HT-29 (cell line): ENCODE results near the gene SAMD4B. TPM values are rescaled to one million over a fixed set of nuclear protein-coding genes. Genes with fewer than 3 reads are reported as not detected.

Experiments
- DNase-seq: peaks from one replicate; pipeline ENCODE4 v3.0.0-alpha.2; 2015; ENCODE audit warnings: low spot score
- small RNA-seq: library from RNA; depleted of rRNA; stranded (forward); fragments of <200 nt; gene quantifications from one replicate; pipeline ENCODE3, GENCODE V24; 2014
- total RNA-seq: library from RNA; depleted of rRNA; stranded (reverse); fragments of >200 nt; shearing (Covaris generic); gene quantifications from 2 replicates; pipeline ENCODE4 v1.2.3, GENCODE V29; 2014; rRNA removed

The SAMD4B gene
- total RNA-seq, 1 experiment from 2014 or later = 230 TPM

- no peak for DNase-seq
These were observed 81.3 kb downstream of the SAMD4B start for GRCh38 chr19:39423258-39424086.

GRCh38 chr19:39424934-39425333, 82.7 kb downstream of the SAMD4B start:
- DNase-seq = no peak

GRCh38 chr19:39425744-39426143, 83.5 kb downstream of the SAMD4B start:
- no peak for DNase-seq

- DNase-seq = no peak
These were observed 83.9 kb downstream of the SAMD4B start for GRCh38 chr19:39426170-39426569.

- DNase-seq = no peak
These were observed 85.5 kb downstream of the SAMD4B start for GRCh38 chr19:39427707-39428106.

GRCh38 chr19:39428283-39429112, 86.3 kb downstream of the SAMD4B start:
- DNase-seq = peak; percentile 77

GRCh38 chr19:39430675-39431593, 88.7 kb downstream of the SAMD4B start:
- peak; percentile 99 for DNase-seq

- no peak for DNase-seq
These were observed 90.4 kb downstream of the SAMD4B start for GRCh38 chr19:39432677-39433025.

GRCh38 chr19:39433480-39434079, 91.4 kb downstream of the SAMD4B start:
- DNase-seq = no peak

GRCh38 chr19:39434123-39435076, 92.2 kb downstream of the SAMD4B start:
- DNase-seq = no peak

Small RNAs within 50 kb of the gene (small RNA-seq; reads per million reads assigned to genes)
- gene AC011445.2 = not detected
- not detected for gene MIR4530
- gene RN7SL566P = not detected

Other genes with a start within 250 kb of the SAMD4B start
- gene PAK4, start 216.6 kb upstream of the SAMD4B start, total RNA-seq = 42.3 and 46.5 TPM in 2 replicates
- 0.31 TPM in 1 of 2 replicates, not detected in the other for gene NCCRP1, start 145.5 kb upstream of the SAMD4B start, total RNA-seq
- not detected in 2 replicates for gene SYCN, start 138.2 kb upstream of the SAMD4B start, total RNA-seq
- gene IFNL3, start 97.4 kb upstream of the SAMD4B start, total RNA-seq = not detected in 2 replicates
- not detected in 2 replicates for gene IFNL4, start 93.6 kb upstream of the SAMD4B start, total RNA-seq
- not detected in 2 replicates for gene IFNL2, start 74.0 kb upstream of the SAMD4B start, total RNA-seq
- not detected in 2 replicates for gene IFNL1, start 46.0 kb upstream of the SAMD4B start, total RNA-seq
- gene LRFN1, start 21.6 kb upstream of the SAMD4B start, total RNA-seq = 0.38 and 0.44 TPM in 2 replicates
- gene GMFG, start 6.4 kb upstream of the SAMD4B start, total RNA-seq = not detected in 2 replicates
- gene PAF1, start 48.7 kb downstream of the SAMD4B start, total RNA-seq = 109 and 115 TPM in 2 replicates
- gene MED29, start 49.0 kb downstream of the SAMD4B start, total RNA-seq = 59.7 and 64.3 TPM in 2 replicates
- 124 and 131 TPM in 2 replicates for gene ZFP36, start 64.4 kb downstream of the SAMD4B start, total RNA-seq
- gene PLEKHG2, start 70.2 kb downstream of the SAMD4B start, total RNA-seq = 51.0 and 61.2 TPM in 2 replicates
- 798 and 1,020 TPM in 2 replicates for gene RPS16, start 93.5 kb downstream of the SAMD4B start, total RNA-seq
- gene SUPT5H, start 103.2 kb downstream of the SAMD4B start, total RNA-seq = 128 and 151 TPM in 2 replicates
- 261 and 295 TPM in 2 replicates for gene TIMM50, start 138.4 kb downstream of the SAMD4B start, total RNA-seq
- gene DLL3, start 156.5 kb downstream of the SAMD4B start, total RNA-seq = 0.15 TPM in 1 of 2 replicates, not detected in the other
- not detected in 2 replicates for gene SELENOV, start 172.7 kb downstream of the SAMD4B start, total RNA-seq
- 1.3 and 2.1 TPM in 2 replicates for gene EID2B, start 190.4 kb downstream of the SAMD4B start, total RNA-seq
- 18.8 and 21.9 TPM in 2 replicates for gene EID2, start 197.7 kb downstream of the SAMD4B start, total RNA-seq